Measurements from ENCODE around the gene EHF. TPM values are rescaled to one million over a fixed set of nuclear protein-coding genes. Genes with fewer than 3 reads are reported as not detected.
A peak's percentile ranks its signal among the peaks of the same experiment; 100 is the strongest.
"Not testable (repeated sequence)": the region's sequence is repeated elsewhere in the genome, so short reads cannot be mapped to it uniquely, and the experiment has no call there.

EHF gene
- total RNA-seq, 1 donor from 2014 or later = not detected

DNA sequence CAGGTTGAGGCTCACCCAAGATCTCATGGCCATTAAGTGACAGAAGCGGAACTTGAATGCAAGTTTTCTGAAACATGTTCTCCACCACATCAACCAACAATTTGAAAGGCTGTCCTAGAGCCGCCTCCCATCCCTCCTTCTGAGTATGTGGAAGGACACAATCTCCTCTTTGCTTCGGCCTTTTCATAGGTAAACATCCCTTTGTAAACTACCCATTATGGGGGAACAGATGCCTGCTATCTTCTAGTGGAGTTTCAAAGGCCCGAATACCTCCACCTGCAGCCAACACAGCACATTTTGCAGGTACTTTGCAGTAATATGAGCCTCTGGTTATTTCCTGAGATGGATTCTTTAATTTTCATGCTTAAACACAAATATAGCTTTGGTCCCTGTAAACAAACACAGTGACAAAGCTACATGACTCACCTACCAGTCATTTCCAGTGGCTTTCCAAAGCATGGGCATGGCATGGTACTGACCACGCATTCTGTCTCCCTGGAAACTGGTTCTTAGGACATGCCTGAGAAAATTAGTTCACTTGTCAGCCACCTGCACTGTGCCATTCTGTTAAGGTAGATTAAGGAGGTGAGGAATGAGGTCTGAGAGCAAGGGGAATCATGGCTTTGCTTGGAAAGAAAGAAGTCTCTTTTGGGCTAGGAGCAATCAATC lies 60.2 kb downstream of the EHF start:
- H3K4me1 Mint-ChIP-seq (ENCODE audit: unreplicated experiment) = peaks cover 3% of the 10 kb centered on the region
- no peak for TF ChIP-seq CTCF (IDR thresholded peaks at IDR 0.05)
- no peak overlapping the region for H3K4me3 Mint-ChIP-seq (ENCODE audit: unreplicated experiment)
- no peaks in the 10 kb centered on the region for H3K9me3 Mint-ChIP-seq (ENCODE audit: unreplicated experiment)
- DNase-seq (ENCODE audit: extremely low spot score, unreplicated experiment) = no peak
- H3K36me3 Mint-ChIP-seq (ENCODE audit: unreplicated experiment) = no peaks in the 10 kb centered on the region
- peaks cover 8% of the 10 kb centered on the region for H3K27me3 Mint-ChIP-seq (ENCODE audit: unreplicated experiment)
- H3K27ac Mint-ChIP-seq (ENCODE audit: unreplicated experiment) = no peak overlapping the region

DNA sequence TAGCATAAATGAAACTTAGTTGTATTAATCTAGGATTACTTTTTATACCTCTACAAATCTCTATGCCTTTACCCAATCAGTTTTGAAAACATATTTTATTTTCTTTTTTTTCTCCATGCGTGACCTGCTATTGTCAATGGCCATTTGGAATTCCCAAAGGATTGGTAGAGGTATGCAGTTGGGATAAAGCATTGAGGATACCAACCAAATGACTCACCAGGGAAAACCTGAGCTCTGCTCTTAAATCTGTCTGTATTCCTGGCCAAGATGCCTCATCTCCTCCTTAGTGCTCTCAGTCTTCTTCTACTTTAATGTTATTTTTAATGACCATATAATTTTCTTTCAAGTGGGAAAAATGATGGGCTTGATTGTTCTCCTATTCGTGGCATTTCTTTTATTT lies 61.9 kb downstream of the EHF start:
- TF ChIP-seq CTCF (IDR thresholded peaks at IDR 0.05) = no peak
- Mint-ChIP-seq H3K4me3 (ENCODE audit: unreplicated experiment) (no peak overlapping the region), H3K9me3 (ENCODE audit: unreplicated experiment) (no peaks in the 10 kb centered on the region), H3K4me1 (ENCODE audit: unreplicated experiment) (peaks cover 3% of the 10 kb centered on the region), H3K27me3 (ENCODE audit: unreplicated experiment) (no peaks in the 10 kb centered on the region), H3K36me3 (ENCODE audit: unreplicated experiment) (no peaks in the 10 kb centered on the region), H3K27ac (ENCODE audit: unreplicated experiment) (no peak overlapping the region)
- no peak for DNase-seq (ENCODE audit: extremely low spot score, unreplicated experiment)

DNA sequence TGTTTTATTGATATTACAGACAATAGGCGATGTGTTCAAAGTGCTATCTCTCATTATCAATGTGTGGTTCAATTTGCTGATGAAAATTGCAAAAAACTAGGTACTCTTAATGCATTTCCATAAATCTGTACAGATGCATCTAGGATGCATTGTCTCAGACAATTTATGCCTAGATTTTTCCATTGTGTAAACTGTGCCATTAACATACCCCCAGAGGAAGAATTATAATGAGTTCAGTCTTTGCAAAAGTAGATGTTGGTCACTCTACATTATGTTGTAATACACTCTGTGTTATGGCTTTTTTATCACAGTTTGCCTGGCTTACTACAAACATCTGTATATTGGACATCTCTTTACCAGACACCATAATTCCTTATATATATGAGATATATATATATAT lies 62.5 kb downstream of the EHF start:
- TF ChIP-seq CTCF (IDR thresholded peaks at IDR 0.05) = no peak
- Mint-ChIP-seq H3K9me3 (ENCODE audit: unreplicated experiment) (no peaks in the 10 kb centered on the region), H3K27ac (ENCODE audit: unreplicated experiment) (no peak overlapping the region), H3K4me3 (ENCODE audit: unreplicated experiment) (no peak overlapping the region), H3K36me3 (ENCODE audit: unreplicated experiment) (no peaks in the 10 kb centered on the region), H3K27me3 (ENCODE audit: unreplicated experiment) (no peaks in the 10 kb centered on the region), H3K4me1 (ENCODE audit: unreplicated experiment) (peaks cover 3% of the 10 kb centered on the region)
- no peak for DNase-seq (ENCODE audit: extremely low spot score, unreplicated experiment)

GRCh38 chr11:34685864-34686263 lies 65.0 kb downstream of the EHF start:
- Mint-ChIP-seq H3K36me3 (ENCODE audit: unreplicated experiment) (no peaks in the 10 kb centered on the region), H3K4me3 (ENCODE audit: unreplicated experiment) (no peak overlapping the region)

DNA sequence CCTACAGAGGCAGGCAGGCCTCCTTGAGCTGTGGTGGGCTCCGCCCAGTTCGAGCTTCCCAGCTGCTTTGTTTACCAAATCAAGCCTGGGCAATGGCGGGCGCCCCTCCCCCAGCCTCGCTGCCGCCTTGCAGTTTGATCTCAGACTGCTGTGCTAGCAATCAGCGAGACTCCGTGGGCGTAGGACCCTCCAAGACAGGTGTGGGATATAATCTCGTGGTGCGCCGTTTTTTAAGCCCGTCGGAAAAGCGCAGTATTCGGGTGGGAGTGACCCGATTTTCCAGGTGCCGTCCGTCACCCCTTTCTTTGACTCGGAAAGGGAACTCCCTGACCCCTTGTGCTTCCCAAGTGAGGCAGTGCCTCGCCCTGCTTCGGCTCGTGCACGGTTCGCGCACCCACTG lies 71.4 kb downstream of the EHF start:
- Mint-ChIP-seq H3K27ac (ENCODE audit: unreplicated experiment) (peak overlapping the region; percentile 89), H3K36me3 (ENCODE audit: unreplicated experiment) (peaks cover 21% of the 10 kb centered on the region), H3K4me1 (ENCODE audit: unreplicated experiment) (peaks cover 20% of the 10 kb centered on the region), H3K4me3 (ENCODE audit: unreplicated experiment) (peak overlapping the region; percentile 79), H3K9me3 (ENCODE audit: unreplicated experiment) (peaks cover 25% of the 10 kb centered on the region)
- H3K27me3 Mint-ChIP-seq (ENCODE audit: unreplicated experiment); DNase-seq (ENCODE audit: extremely low spot score, unreplicated experiment): not testable (repeated sequence)

More at GRCh38 chr11:34685864-34686263, 65.0 kb downstream of the EHF start:
- no peak for DNase-seq (ENCODE audit: extremely low spot score, unreplicated experiment)
- no peak for TF ChIP-seq CTCF (IDR thresholded peaks at IDR 0.05)
- peaks cover 3% of the 10 kb centered on the region for H3K4me1 Mint-ChIP-seq (ENCODE audit: unreplicated experiment)
- no peak overlapping the region for H3K27ac Mint-ChIP-seq (ENCODE audit: unreplicated experiment)
- no peaks in the 10 kb centered on the region for H3K9me3 Mint-ChIP-seq (ENCODE audit: unreplicated experiment)
- no peaks in the 10 kb centered on the region for H3K27me3 Mint-ChIP-seq (ENCODE audit: unreplicated experiment)
